WTC11 (cell line): ENCODE measurements around the gene COL5A1. TPM values are rescaled to one million over a fixed set of nuclear protein-coding genes. Genes with fewer than 3 reads are reported as not detected.

Experiments used
- ATAC-seq: fragments of 200-7000 bp; cut with Tn5 transposase; 2 replicates; pipeline ENCODE4 v1.10.0; 2021; ENCODE audit warnings: mild to moderate bottlenecking, moderate library complexity
- CTCF ChIA-PET: fragments of 300-600 bp; sonication (Branson Sonifier 250); formaldehyde crosslinking; loops from one replicate; lab custom pipeline; 2021; ENCODE audit warnings: antibody characterized with exemption; lab: Charles Lee
- POLR2A ChIA-PET: fragments of 350-600 bp; sonication (Branson Sonifier 250); formaldehyde crosslinking; loops from one replicate; lab custom pipeline; 2021; ENCODE audit warnings: antibody characterized with exemption; lab: Charles Lee
- DNase-seq: peaks from one replicate; pipeline ENCODE4 v3.0.0; 2021; ENCODE audit warnings: low spot score
- H3K27ac Mint-ChIP-seq: 2 replicates; pipeline ENCODE4 v1.8.0; 2021; ENCODE audit warnings: mixed read lengths
- H3K27me3 Mint-ChIP-seq: 2 replicates; pipeline ENCODE4 v1.8.0; 2021; ENCODE audit warnings: low read depth, mild to moderate bottlenecking, moderate library complexity, mixed read lengths
- H3K36me3 Mint-ChIP-seq: 2 replicates; pipeline ENCODE4 v1.8.0; 2021; ENCODE audit warnings: mixed read lengths
- H3K4me1 Mint-ChIP-seq: 2 replicates; pipeline ENCODE4 v1.8.0; 2022; ENCODE audit warnings: mixed read lengths
- H3K4me3 Mint-ChIP-seq: 2 replicates; pipeline ENCODE4 v1.8.0; 2021; ENCODE audit warnings: mild to moderate bottlenecking, moderate library complexity, mixed read lengths
- H3K9me3 Mint-ChIP-seq: 2 replicates; pipeline ENCODE4 v1.8.0; 2021; ENCODE audit warnings: mixed read lengths
- CREB1 ChIP-seq: sonication (generic); formaldehyde crosslinking; IDR thresholded peaks from 2 replicates; pipeline ENCODE4 v1.8.0; 2023; ENCODE audit warnings: mild to moderate bottlenecking, missing genetic modification reagents
- ELF4 ChIP-seq: sonication (generic); formaldehyde crosslinking; IDR thresholded peaks from 2 replicates; pipeline ENCODE4 v1.8.1; 2022; ENCODE audit warnings: low read depth, mild to moderate bottlenecking, moderate library complexity, missing genetic modification reagents
- FOXK1 ChIP-seq: sonication (generic); formaldehyde crosslinking; IDR thresholded peaks from 2 replicates; pipeline ENCODE4 v1.8.0; 2022; ENCODE audit warnings: mild to moderate bottlenecking, moderate library complexity, missing genetic modification reagents
- FOXP1 ChIP-seq: sonication (generic); formaldehyde crosslinking; IDR thresholded peaks from 2 replicates; pipeline ENCODE4 v1.8.0; 2022; ENCODE audit warnings: missing genetic modification reagents, mild to moderate bottlenecking, moderate library complexity, borderline replicate concordance
- GABPB1 ChIP-seq: sonication (generic); formaldehyde crosslinking; IDR thresholded peaks from 2 replicates; pipeline ENCODE4 v1.8.1; 2023; ENCODE audit warnings: mild to moderate bottlenecking, missing genetic modification reagents
- GTF2I ChIP-seq: fragments of 250-450 bp; sonication (Bioruptor Pico); conservative IDR thresholded peaks from 2 replicates; pipeline ENCODE4 v1.4.0; 2021; ENCODE audit warnings: mild to moderate bottlenecking
- JAZF1 ChIP-seq: fragments of 250-450 bp; sonication (Bioruptor Pico); IDR thresholded peaks from 2 replicates; pipeline ENCODE4 v1.9.0; 2021; ENCODE audit warnings: moderate library complexity, mild to moderate bottlenecking, inconsistent platforms
- PRRX2 ChIP-seq: fragments of 250-450 bp; sonication (Bioruptor Pico); IDR thresholded peaks from 2 replicates; pipeline ENCODE4 v1.8.0; 2021; ENCODE audit warnings: mild to moderate bottlenecking
- TEAD1 ChIP-seq: sonication (generic); formaldehyde crosslinking; IDR thresholded peaks from 2 replicates; pipeline ENCODE4 v1.8.0; 2022; ENCODE audit warnings: mild to moderate bottlenecking, missing genetic modification reagents
- TEAD4 ChIP-seq: sonication (generic); formaldehyde crosslinking; IDR thresholded peaks from 2 replicates; pipeline ENCODE4 v1.8.0; 2022; ENCODE audit warnings: mild to moderate bottlenecking, missing genetic modification reagents
- TP53 ChIP-seq: sonication (generic); formaldehyde crosslinking; IDR thresholded peaks from 2 replicates; pipeline ENCODE4 v1.8.1; 2023; ENCODE audit warnings: mild to moderate bottlenecking, missing genetic modification reagents
- ZNF671 ChIP-seq: fragments of 250-450 bp; sonication (Bioruptor Pico); IDR thresholded peaks from 2 replicates; pipeline ENCODE4 v1.8.0; 2021; ENCODE audit warnings: mild to moderate bottlenecking
- total RNA-seq: library from RNA; stranded (reverse); gene quantifications from 3 replicates; pipeline ENCODE4 v1.2.3, GENCODE V29; 2021
- TF ChIP-seq, protein P1 (sequence below): sonication (generic); formaldehyde crosslinking; conservative IDR thresholded peaks from 2 replicates; pipeline ENCODE4 v1.8.1; 2023; ENCODE audit warnings: mild to moderate bottlenecking, low read depth, missing genetic modification reagents, moderate library complexity
- TF ChIP-seq, protein P2 (sequence below): sonication (generic); formaldehyde crosslinking; IDR thresholded peaks from 2 replicates; pipeline ENCODE4 v1.8.1; 2022; ENCODE audit warnings: mild to moderate bottlenecking, missing genetic modification reagents, moderate library complexity, borderline replicate concordance
- TF ChIP-seq, protein P3 (sequence below): sonication (generic); formaldehyde crosslinking; IDR thresholded peaks from 2 replicates; pipeline ENCODE4 v1.8.0; 2022; ENCODE audit warnings: mild to moderate bottlenecking, missing genetic modification reagents
- TF ChIP-seq, protein P4 (sequence below): fragments of 250-450 bp; sonication (Bioruptor Pico); IDR thresholded peaks from 2 replicates; pipeline ENCODE4 v1.9.0; 2021; ENCODE audit warnings: mild to moderate bottlenecking
- TF ChIP-seq, protein P5 (sequence below): sonication (generic); formaldehyde crosslinking; IDR thresholded peaks from 2 replicates; pipeline ENCODE4 v1.8.0; 2023; ENCODE audit warnings: missing genetic modification reagents
- TF ChIP-seq, protein P6 (sequence below): sonication (generic); formaldehyde crosslinking; IDR thresholded peaks from 2 replicates; pipeline ENCODE4 v1.8.1; 2023; ENCODE audit warnings: mild to moderate bottlenecking, moderate library complexity, missing genetic modification reagents
- TF ChIP-seq, protein P7 (sequence below): sonication (generic); formaldehyde crosslinking; IDR thresholded peaks from 2 replicates; pipeline ENCODE4 v1.8.1; 2022; ENCODE audit warnings: missing genetic modification reagents, borderline replicate concordance

The COL5A1 gene
- total RNA-seq, 1 experiment from 2014 or later: 13.5 TPM

DNA sequence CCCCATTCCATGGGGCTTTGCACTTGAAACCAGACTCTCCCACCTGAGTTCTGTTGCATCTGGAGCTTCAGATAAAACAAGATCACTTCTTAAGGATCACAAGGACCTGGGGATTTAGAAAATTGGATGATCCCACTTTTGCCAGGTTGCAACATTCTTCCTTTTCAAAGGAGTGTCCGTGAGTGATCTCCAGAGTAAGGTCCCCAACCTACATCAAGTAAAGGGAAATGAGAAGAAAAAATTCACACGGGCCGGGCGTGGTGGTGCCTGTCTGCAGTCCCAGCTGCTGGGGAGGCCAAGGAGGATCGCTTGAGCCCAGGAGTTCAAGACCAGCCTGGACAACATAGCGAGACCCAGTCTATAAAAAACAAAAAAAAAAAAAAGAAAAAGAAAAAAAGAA lies 41.2 kb upstream of the COL5A1 start:
- ATAC-seq: no peak
- TF ChIP-seq, protein P1, sequence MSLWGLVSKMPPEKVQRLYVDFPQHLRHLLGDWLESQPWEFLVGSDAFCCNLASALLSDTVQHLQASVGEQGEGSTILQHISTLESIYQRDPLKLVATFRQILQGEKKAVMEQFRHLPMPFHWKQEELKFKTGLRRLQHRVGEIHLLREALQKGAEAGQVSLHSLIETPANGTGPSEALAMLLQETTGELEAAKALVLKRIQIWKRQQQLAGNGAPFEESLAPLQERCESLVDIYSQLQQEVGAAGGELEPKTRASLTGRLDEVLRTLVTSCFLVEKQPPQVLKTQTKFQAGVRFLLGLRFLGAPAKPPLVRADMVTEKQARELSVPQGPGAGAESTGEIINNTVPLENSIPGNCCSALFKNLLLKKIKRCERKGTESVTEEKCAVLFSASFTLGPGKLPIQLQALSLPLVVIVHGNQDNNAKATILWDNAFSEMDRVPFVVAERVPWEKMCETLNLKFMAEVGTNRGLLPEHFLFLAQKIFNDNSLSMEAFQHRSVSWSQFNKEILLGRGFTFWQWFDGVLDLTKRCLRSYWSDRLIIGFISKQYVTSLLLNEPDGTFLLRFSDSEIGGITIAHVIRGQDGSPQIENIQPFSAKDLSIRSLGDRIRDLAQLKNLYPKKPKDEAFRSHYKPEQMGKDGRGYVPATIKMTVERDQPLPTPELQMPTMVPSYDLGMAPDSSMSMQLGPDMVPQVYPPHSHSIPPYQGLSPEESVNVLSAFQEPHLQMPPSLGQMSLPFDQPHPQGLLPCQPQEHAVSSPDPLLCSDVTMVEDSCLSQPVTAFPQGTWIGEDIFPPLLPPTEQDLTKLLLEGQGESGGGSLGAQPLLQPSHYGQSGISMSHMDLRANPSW (CRISPR knock-in tag): no peak
- TF ChIP-seq, all 79 proteins: peak for 0
- Mint-ChIP-seq H3K36me3 (no peaks in the 10 kb centered on the region), H3K9me3 (peaks cover 5% of the 10 kb centered on the region), H3K27me3 (no peaks in the 10 kb centered on the region), H3K27ac (no peak overlapping the region), H3K4me3 (no peak overlapping the region), H3K4me1 (no peaks in the 10 kb centered on the region)
- CTCF ChIA-PET: no interaction called here
- POLR2A ChIA-PET: no interaction called here
- no peak for DNase-seq

DNA sequence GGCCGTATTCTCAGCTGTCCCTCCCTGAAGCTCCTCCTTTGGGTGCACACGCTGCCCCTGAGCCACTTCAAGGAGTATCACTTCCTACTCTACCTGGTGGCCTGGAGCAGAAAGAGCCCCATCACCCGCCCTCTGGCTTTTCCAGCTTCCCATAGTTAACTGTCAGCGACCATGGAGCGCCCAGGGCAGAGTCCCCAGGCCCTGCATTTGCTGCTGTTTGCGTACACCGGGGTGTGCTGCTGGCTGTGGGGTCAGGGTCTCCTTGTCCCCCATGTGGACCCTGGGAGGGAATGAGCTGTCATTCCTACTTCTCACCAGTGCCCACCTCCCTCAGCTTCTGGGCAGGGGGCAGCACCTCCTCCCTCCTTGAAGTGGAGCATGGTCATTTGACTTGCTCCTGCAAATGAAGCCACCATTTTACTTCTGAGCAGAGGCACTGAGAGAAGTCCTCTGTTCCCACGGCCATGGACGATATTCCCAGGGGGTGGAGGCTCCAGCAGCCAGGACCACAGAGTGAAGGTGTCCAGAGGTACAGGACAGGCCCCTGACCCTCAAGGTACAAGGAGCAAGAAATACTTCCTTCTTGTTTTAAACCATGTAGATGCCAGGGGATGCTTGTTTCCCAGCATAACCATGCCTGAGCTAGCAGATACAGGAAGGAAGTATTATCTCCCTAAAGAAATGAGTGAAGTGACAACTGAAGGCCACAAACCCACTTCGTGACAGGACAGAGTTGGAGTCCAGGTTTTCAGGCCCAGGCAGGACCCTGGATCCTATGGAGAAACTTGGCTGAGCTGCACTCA lies 40.6 kb upstream of the COL5A1 start:
- CTCF ChIA-PET: no interaction called here
- no peak for ATAC-seq
- POLR2A ChIA-PET: no interaction called here
- H3K4me1 Mint-ChIP-seq: no peaks in the 10 kb centered on the region
- no peaks in the 10 kb centered on the region for H3K36me3 Mint-ChIP-seq
- no peak for DNase-seq
- no peak overlapping the region for H3K4me3 Mint-ChIP-seq
- TF ChIP-seq GTF2I (CRISPR knock-in tag) (0 out of 2 replicates have a peak, but pooled peaks have one; percentile 32), TEAD1 (CRISPR knock-in tag) (no peak)
- H3K9me3 Mint-ChIP-seq: peaks cover 5% of the 10 kb centered on the region
- H3K27me3 Mint-ChIP-seq: no peaks in the 10 kb centered on the region
- H3K27ac Mint-ChIP-seq: no peak overlapping the region

DNA sequence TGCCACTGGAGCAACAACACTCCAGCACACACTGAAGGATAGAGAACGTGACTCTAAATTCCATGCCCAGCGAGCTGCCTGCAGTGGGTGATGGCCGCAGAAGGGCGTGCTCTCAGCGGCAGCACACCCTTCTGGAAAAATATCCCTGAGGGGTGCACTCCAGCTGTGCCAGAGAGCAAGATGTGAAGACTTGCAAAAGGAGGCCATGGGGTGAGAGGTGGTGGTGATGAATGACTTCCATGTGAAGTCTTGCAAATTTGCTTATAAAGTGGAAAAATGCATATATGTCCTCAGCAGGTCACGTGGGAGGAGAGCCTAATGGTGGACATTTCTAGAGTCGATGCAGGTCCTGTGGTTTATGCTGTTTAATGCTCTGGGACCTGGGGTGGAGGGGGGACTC lies 39.8 kb upstream of the COL5A1 start:
- Mint-ChIP-seq H3K4me3 (no peak overlapping the region), H3K4me1 (no peaks in the 10 kb centered on the region), H3K9me3 (no peaks in the 10 kb centered on the region), H3K27me3 (no peaks in the 10 kb centered on the region), H3K27ac (no peak overlapping the region), H3K36me3 (no peaks in the 10 kb centered on the region)
- ChIA-PET POLR2A (no interaction called here), CTCF (no interaction called here)
- DNase-seq (no peak), ATAC-seq (no peak)
- TF ChIP-seq PRRX2 (no peak), FOXK1 (CRISPR knock-in tag) (no peak), ELF4 (no peak), CREB1 (CRISPR knock-in tag) (no peak)
- TF ChIP-seq, protein P2, sequence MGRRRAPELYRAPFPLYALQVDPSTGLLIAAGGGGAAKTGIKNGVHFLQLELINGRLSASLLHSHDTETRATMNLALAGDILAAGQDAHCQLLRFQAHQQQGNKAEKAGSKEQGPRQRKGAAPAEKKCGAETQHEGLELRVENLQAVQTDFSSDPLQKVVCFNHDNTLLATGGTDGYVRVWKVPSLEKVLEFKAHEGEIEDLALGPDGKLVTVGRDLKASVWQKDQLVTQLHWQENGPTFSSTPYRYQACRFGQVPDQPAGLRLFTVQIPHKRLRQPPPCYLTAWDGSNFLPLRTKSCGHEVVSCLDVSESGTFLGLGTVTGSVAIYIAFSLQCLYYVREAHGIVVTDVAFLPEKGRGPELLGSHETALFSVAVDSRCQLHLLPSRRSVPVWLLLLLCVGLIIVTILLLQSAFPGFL: no peak
- TF ChIP-seq, protein P3, sequence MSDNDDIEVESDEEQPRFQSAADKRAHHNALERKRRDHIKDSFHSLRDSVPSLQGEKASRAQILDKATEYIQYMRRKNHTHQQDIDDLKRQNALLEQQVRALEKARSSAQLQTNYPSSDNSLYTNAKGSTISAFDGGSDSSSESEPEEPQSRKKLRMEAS (CRISPR knock-in tag): no peak

DNA sequence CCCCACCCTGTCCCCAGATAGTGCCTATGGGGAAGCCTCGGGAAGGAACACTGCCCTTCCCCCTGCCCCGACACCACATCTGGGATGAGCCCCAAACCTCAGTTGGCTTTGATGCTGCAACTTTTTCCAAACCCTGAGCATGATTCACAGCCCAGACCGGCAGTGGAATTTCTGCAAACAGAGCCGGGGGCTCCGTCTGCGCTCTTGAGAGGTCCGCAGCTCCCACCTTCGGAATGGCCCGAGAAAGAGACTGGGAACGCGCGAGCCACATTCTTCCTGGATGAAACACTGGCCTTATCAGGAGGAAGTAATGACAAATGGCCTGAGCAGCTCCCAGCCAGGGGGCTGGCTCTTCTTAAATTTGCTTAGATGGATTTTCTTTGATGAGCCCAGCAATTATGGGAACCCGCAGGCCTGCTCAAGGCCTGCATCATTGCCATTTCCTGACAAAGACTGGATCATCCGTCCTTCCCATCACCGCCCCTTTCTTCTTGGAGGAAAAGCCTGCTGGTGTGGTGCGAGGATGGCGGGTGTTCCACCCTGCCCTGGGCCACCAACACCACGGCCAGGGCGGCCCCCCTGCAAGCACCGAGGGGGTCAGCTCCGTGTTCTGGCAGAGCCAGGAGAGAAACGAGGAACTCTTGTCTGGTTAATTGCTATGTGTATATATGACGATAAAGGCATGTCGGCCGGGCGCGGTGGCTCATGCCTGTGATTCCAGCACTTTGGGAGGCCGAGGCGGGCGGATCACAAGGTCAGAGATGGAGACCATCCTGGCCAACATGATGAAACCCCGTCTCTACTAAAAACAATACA lies 38.8 kb upstream of the COL5A1 start:
- Mint-ChIP-seq H3K27me3 (no peaks in the 10 kb centered on the region), H3K27ac (no peak overlapping the region), H3K4me1 (no peaks in the 10 kb centered on the region), H3K9me3 (no peaks in the 10 kb centered on the region), H3K4me3 (no peak overlapping the region), H3K36me3 (no peaks in the 10 kb centered on the region)
- no peak for ATAC-seq
- POLR2A ChIA-PET: no interaction called here
- DNase-seq: no peak
- CTCF ChIA-PET: no interaction called here
- TF ChIP-seq, protein P4, sequence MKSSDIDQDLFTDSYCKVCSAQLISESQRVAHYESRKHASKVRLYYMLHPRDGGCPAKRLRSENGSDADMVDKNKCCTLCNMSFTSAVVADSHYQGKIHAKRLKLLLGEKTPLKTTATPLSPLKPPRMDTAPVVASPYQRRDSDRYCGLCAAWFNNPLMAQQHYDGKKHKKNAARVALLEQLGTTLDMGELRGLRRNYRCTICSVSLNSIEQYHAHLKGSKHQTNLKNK (CRISPR knock-in tag): no peak
- TF ChIP-seq, protein P5, sequence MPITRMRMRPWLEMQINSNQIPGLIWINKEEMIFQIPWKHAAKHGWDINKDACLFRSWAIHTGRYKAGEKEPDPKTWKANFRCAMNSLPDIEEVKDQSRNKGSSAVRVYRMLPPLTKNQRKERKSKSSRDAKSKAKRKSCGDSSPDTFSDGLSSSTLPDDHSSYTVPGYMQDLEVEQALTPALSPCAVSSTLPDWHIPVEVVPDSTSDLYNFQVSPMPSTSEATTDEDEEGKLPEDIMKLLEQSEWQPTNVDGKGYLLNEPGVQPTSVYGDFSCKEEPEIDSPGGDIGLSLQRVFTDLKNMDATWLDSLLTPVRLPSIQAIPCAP (CRISPR knock-in tag): no peak
- TF ChIP-seq GABPB1: no peak
- TF ChIP-seq, protein P6, sequence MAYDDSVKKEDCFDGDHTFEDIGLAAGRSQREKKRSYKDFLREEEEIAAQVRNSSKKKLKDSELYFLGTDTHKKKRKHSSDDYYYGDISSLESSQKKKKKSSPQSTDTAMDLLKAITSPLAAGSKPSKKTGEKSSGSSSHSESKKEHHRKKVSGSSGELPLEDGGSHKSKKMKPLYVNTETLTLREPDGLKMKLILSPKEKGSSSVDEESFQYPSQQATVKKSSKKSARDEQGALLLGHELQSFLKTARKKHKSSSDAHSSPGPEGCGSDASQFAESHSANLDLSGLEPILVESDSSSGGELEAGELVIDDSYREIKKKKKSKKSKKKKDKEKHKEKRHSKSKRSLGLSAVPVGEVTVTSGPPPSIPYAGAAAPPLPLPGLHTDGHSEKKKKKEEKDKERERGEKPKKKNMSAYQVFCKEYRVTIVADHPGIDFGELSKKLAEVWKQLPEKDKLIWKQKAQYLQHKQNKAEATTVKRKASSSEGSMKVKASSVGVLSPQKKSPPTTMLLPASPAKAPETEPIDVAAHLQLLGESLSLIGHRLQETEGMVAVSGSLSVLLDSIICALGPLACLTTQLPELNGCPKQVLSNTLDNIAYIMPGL (CRISPR knock-in tag): no peak
- no peak for TF ChIP-seq TEAD4
- no peak for TF ChIP-seq ZNF671 (CRISPR knock-in tag)
- no peak for TF ChIP-seq TP53 (CRISPR knock-in tag)
- TF ChIP-seq FOXP1: no peak
- TF ChIP-seq JAZF1 (CRISPR knock-in tag): no peak
- TF ChIP-seq, protein P7, sequence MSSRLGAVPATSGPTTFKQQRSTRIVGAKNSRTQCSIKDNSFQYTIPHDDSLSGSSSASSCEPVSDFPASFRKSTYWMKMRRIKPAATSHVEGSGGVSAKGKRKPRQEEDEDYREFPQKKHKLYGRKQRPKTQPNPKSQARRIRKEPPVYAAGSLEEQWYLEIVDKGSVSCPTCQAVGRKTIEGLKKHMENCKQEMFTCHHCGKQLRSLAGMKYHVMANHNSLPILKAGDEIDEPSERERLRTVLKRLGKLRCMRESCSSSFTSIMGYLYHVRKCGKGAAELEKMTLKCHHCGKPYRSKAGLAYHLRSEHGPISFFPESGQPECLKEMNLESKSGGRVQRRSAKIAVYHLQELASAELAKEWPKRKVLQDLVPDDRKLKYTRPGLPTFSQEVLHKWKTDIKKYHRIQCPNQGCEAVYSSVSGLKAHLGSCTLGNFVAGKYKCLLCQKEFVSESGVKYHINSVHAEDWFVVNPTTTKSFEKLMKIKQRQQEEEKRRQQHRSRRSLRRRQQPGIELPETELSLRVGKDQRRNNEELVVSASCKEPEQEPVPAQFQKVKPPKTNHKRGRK (CRISPR knock-in tag): no peak
